ENCODE results near the gene CENPP.

GRCh38 chr9:92425474-92425873 lies 99.7 kb downstream of the CENPP start:
- TF ChIP-seq POLR2AphosphoS5 (IDR thresholded peaks at IDR 0.05; ENCODE audit: borderline replicate concordance, low read depth, low read length) (no peak), EZH2 (IDR thresholded peaks at IDR 0.05) (no peak)

Data from SK-N-MC (cell line).